GM23338 (cell line): ENCODE data around the gene IDUA.

Experiments
- CREB1 ChIP-seq: fragments of 250-450 bp; sonication (Bioruptor Pico); IDR thresholded peaks from 2 replicates; pipeline ENCODE4 v1.5.0; 2020; ENCODE audit warnings: low read depth, mild to moderate bottlenecking, moderate library complexity
- CTCF ChIP-seq, 2 experiments: fragments of 200-600 bp in 1 of 2; sonication (generic) in 1 of 2; conservative IDR thresholded peaks; 2 replicates each; pipeline versions ENCODE4 v1.5.1 to v1.6.1; 2016 to 2017; ENCODE audit warnings: antibody characterized with exemption in 2 of 2, low read depth in 2 of 2, mild to moderate bottlenecking in 2 of 2, moderate library complexity in 1 of 2
- ETS1 ChIP-seq: IDR thresholded peaks from 2 replicates; pipeline ENCODE4 v1.6.1; 2016; ENCODE audit warnings: antibody characterized with exemption
- EZH2 ChIP-seq: fragments of 200-600 bp; sonication (generic); IDR thresholded peaks from one replicate; pipeline ENCODE4 v1.8.0; 2017; ENCODE audit warnings: antibody characterized with exemption, mild to moderate bottlenecking, low read depth; ENCODE audit not compliant: unreplicated experiment
- EZH2phosphoT487 ChIP-seq: fragments of 200-600 bp; sonication (generic); IDR thresholded peaks from one replicate; pipeline ENCODE4 v1.8.1; 2018; ENCODE audit warnings: antibody characterized with exemption; ENCODE audit not compliant: unreplicated experiment
- POLR2AphosphoS5 ChIP-seq: IDR thresholded peaks from 2 replicates; pipeline ENCODE4 v1.6.1; 2016; ENCODE audit warnings: antibody characterized with exemption, low read depth
- REST ChIP-seq: IDR thresholded peaks from one replicate; pipeline ENCODE4 v1.6.1; 2018; ENCODE audit warnings: antibody characterized with exemption; ENCODE audit not compliant: unreplicated experiment
- STAT1 ChIP-seq: IDR thresholded peaks from one replicate; pipeline ENCODE4 v1.6.1; 2016; ENCODE audit warnings: antibody characterized with exemption; ENCODE audit not compliant: unreplicated experiment
- ZNF462 ChIP-seq: fragments of 250-450 bp; sonication (Bioruptor Pico); IDR thresholded peaks from 2 replicates; pipeline ENCODE4 v1.5.0; 2020; ENCODE audit warnings: mild to moderate bottlenecking, moderate library complexity

- no peak for TF ChIP-seq STAT1
- no peak for TF ChIP-seq REST
- TF ChIP-seq CTCF (conservative IDR thresholded peaks at IDR 0.05; ENCODE audit: low read depth in 2 of 2) = no peak
- no peak for TF ChIP-seq EZH2
- no peak for TF ChIP-seq EZH2phosphoT487
- no peak for TF ChIP-seq CREB1 (CRISPR knock-in tag)
- TF ChIP-seq ETS1 = no peak
- no peak for TF ChIP-seq POLR2AphosphoS5
- no peak for TF ChIP-seq ZNF462 (CRISPR knock-in tag)
These were observed 37.2 kb upstream of the IDUA start for GRCh38 chr4:949656-950055.
